Umbilical cord (tissue), 2 donors: Measurements from ENCODE around the gene GPANK1. TPM values are rescaled to one million over a fixed set of nuclear protein-coding genes. Genes with fewer than 3 reads are reported as not detected.

ENCODE experiments used
- DNase-seq: peaks from one replicate; pipeline ENCODE4 v3.0.0-alpha.2; 2015; ENCODE audit warnings: low spot score
- total RNA-seq: library from RNA; depleted of rRNA; stranded (reverse); fragments of >200 nt; gene quantifications from one replicate; pipeline ENCODE4 v1.2.3, GENCODE V29; 2014; ENCODE audit warnings: low replicate concordance; ENCODE audit not compliant: insufficient read depth

GPANK1 gene
- total RNA-seq, 1 donor from 2014 or later, result 9.6 TPM

GRCh38 chr6:31620586-31621319 is 44.0 kb downstream of the GPANK1 start, which contains the start of gene PRRC2A:
Gene PRRC2A (plus strand): TSS chr6:31620715. CDS start chr6:31622790, 2,075 bp downstream.
- DNase-seq, result no peak

GRCh38 chr6:31619805-31620585 is 44.8 kb downstream of the GPANK1 start:
- DNase-seq, result peak; percentile 100

- DNase-seq, result no peak
These were observed 47.8 kb downstream of the GPANK1 start for GRCh38 chr6:31617010-31617409.

- DNase-seq, result no peak
These were observed 49.0 kb downstream of the GPANK1 start for GRCh38 chr6:31615748-31616147.

GRCh38 chr6:31614684-31615578 is 49.9 kb downstream of the GPANK1 start, which contains the start of gene AIF1:
Gene AIF1 (plus strand): TSS chr6:31615234. CDS start chr6:31615330, 96 bp downstream.
- peak; percentile 25 for DNase-seq

- DNase-seq, result no peak
These were observed 50.6 kb downstream of the GPANK1 start for GRCh38 chr6:31614075-31614619.

Other genes with a start within 250 kb of the GPANK1 start
- gene MICB, start 166.9 kb downstream of the GPANK1 start, total RNA-seq, result 0.24 TPM
- not detected for gene MCCD1, start 136.0 kb downstream of the GPANK1 start, total RNA-seq
- 185 TPM for gene DDX39B, start 123.0 kb downstream of the GPANK1 start, total RNA-seq
- gene ATP6V1G2, start 118.4 kb downstream of the GPANK1 start, total RNA-seq, result 3.6 TPM
- 28.6 TPM for gene NFKBIL1, start 117.4 kb downstream of the GPANK1 start, total RNA-seq
- gene LTA, start 92.7 kb downstream of the GPANK1 start, total RNA-seq, result not detected
- gene TNF, start 89.4 kb downstream of the GPANK1 start, total RNA-seq, result 1.4 TPM
- 0.96 TPM for gene LTB, start 82.6 kb downstream of the GPANK1 start, total RNA-seq
- gene LST1, start 78.7 kb downstream of the GPANK1 start, total RNA-seq, result not detected
- gene NCR3, start 72.0 kb downstream of the GPANK1 start, total RNA-seq, result not detected
- 63.6 TPM for gene AIF1, start 49.8 kb downstream of the GPANK1 start, total RNA-seq
- 21.4 TPM for gene PRRC2A, start 44.3 kb downstream of the GPANK1 start, total RNA-seq
- 58.7 TPM for gene BAG6, start 12.3 kb downstream of the GPANK1 start, total RNA-seq
- not detected for gene APOM, start 9.1 kb downstream of the GPANK1 start, total RNA-seq
- gene C6orf47, start 4.2 kb downstream of the GPANK1 start, total RNA-seq, result 24.1 TPM
- gene CSNK2B, start 1.1 kb upstream of the GPANK1 start, total RNA-seq, result 36.6 TPM
- 1.2 TPM for gene LY6G5B, start 5.0 kb upstream of the GPANK1 start, total RNA-seq
- gene LY6G5C, start 16.1 kb upstream of the GPANK1 start, total RNA-seq, result 0.48 TPM
- 33.7 TPM for gene ABHD16A, start 38.3 kb upstream of the GPANK1 start, total RNA-seq
- not detected for gene LY6G6F, start 41.9 kb upstream of the GPANK1 start, total RNA-seq
- gene LY6G6D, start 50.4 kb upstream of the GPANK1 start, total RNA-seq, result not detected
- 3.1 TPM for gene LY6G6C, start 56.7 kb upstream of the GPANK1 start, total RNA-seq
- 3.1 TPM for gene MPIG6B, start 58.4 kb upstream of the GPANK1 start, total RNA-seq
- gene DDAH2, start 64.3 kb upstream of the GPANK1 start, total RNA-seq, result 87.4 TPM
- 203 TPM for gene CLIC1, start 71.5 kb upstream of the GPANK1 start, total RNA-seq
- 8.2 TPM for gene MSH5, start 75.0 kb upstream of the GPANK1 start, total RNA-seq
- not detected for gene SAPCD1, start 97.7 kb upstream of the GPANK1 start, total RNA-seq
- gene VWA7, start 112.3 kb upstream of the GPANK1 start, total RNA-seq, result not detected
- gene VARS1, start 130.8 kb upstream of the GPANK1 start, total RNA-seq, result 18.8 TPM
- gene LSM2, start 142.0 kb upstream of the GPANK1 start, total RNA-seq, result 28.9 TPM
- 1.4 TPM for gene HSPA1L, start 150.3 kb upstream of the GPANK1 start, total RNA-seq
- gene HSPA1A, start 150.5 kb upstream of the GPANK1 start, total RNA-seq, result 84.7 TPM
- 37.3 TPM for gene HSPA1B, start 162.7 kb upstream of the GPANK1 start, total RNA-seq
- gene NEU1, start 197.8 kb upstream of the GPANK1 start, total RNA-seq, result 47.9 TPM
- gene SLC44A4, start 214.0 kb upstream of the GPANK1 start, total RNA-seq, result 0.96 TPM
- gene EHMT2, start 232.7 kb upstream of the GPANK1 start, total RNA-seq, result 33.9 TPM
- 1.9 TPM for gene ZBTB12, start 237.1 kb upstream of the GPANK1 start, total RNA-seq